GM23338 (cell line): ENCODE measurements around the gene NRCAM. TPM values are rescaled to one million over a fixed set of nuclear protein-coding genes. Genes with fewer than 3 reads are reported as not detected.

Experiments
- ATAC-seq: fragments of 200-7000 bp; cut with Tn5 transposase; 3 replicates; pipeline ENCODE4 v1.9.1; 2020
- DNase-seq: peaks from one replicate; pipeline ENCODE4 v3.0.0-alpha.2; 2015; ENCODE audit warnings: low spot score
- H2AFZ ChIP-seq: fragments of 200-600 bp; sonication (generic); 2 replicates; pipeline ENCODE4 v1.8.0; 2016; ENCODE audit warnings: antibody characterized with exemption, mild to moderate bottlenecking, moderate library complexity
- H3F3A ChIP-seq: fragments of 200-600 bp; sonication (generic); replicated peaks from 2 replicates; pipeline ENCODE4 v1.8.0; 2017; ENCODE audit warnings: antibody characterized with exemption, mixed run types, low read depth
- H3K27ac ChIP-seq: fragments of 200-600 bp; sonication (generic); 2 replicates; pipeline ENCODE4 v1.6.1; 2016; ENCODE audit warnings: low read depth
- H3K27me3 ChIP-seq: fragments of 200-600 bp; sonication (generic); 2 replicates; pipeline ENCODE4 v1.8.0; 2016; ENCODE audit warnings: mild to moderate bottlenecking, mixed run types, moderate library complexity; ENCODE audit not compliant: insufficient read depth
- H3K36me3 ChIP-seq: fragments of 200-600 bp; sonication (generic); 2 replicates; pipeline ENCODE4 v1.8.0; 2016; ENCODE audit warnings: mild to moderate bottlenecking; ENCODE audit not compliant: insufficient read depth
- H3K4me1 ChIP-seq: fragments of 200-600 bp; sonication (generic); 2 replicates; pipeline ENCODE4 v1.8.0; 2016; ENCODE audit warnings: mild to moderate bottlenecking, moderate library complexity; ENCODE audit not compliant: insufficient read depth
- H3K4me2 ChIP-seq: fragments of 200-600 bp; sonication (generic); 2 replicates; pipeline ENCODE4 v1.7.1; 2017; ENCODE audit warnings: mixed run types
- H3K4me3 ChIP-seq: fragments of 200-600 bp; sonication (generic); 2 replicates; pipeline ENCODE4 v1.6.1; 2016; ENCODE audit warnings: mixed run types
- H3K79me2 ChIP-seq: fragments of 200-600 bp; sonication (generic); replicated peaks from 2 replicates; pipeline ENCODE4 v1.8.0; 2017; ENCODE audit warnings: mild to moderate bottlenecking; ENCODE audit not compliant: insufficient read depth
- H3K9me2 ChIP-seq: fragments of 200-600 bp; sonication (generic); 2 replicates; pipeline ENCODE4 v1.8.0; 2017; ENCODE audit not compliant: insufficient read depth
- H4K20me1 ChIP-seq: fragments of 200-600 bp; sonication (generic); replicated peaks from 2 replicates; pipeline ENCODE4 v1.8.0; 2017; ENCODE audit warnings: mild to moderate bottlenecking; ENCODE audit not compliant: insufficient read depth
- H3K27ac Mint-ChIP-seq: 2 replicates; pipeline ENCODE4 v1.8.0; 2020; ENCODE audit warnings: inconsistent platforms, mild to moderate bottlenecking, moderate library complexity, mixed read lengths
- H3K27me3 Mint-ChIP-seq: 3 replicates; pipeline ENCODE4 v1.8.0; 2022; ENCODE audit warnings: low read depth, mild to moderate bottlenecking, moderate library complexity, mixed read lengths, inconsistent platforms; ENCODE audit not compliant: insufficient read depth, poor library complexity
- H3K36me3 Mint-ChIP-seq: 3 replicates; pipeline ENCODE4 v1.8.0; 2021; ENCODE audit warnings: low read depth, mild to moderate bottlenecking, inconsistent platforms, moderate library complexity, mixed read lengths
- H3K4me1 Mint-ChIP-seq: 3 replicates; pipeline ENCODE4 v1.8.0; 2020; ENCODE audit warnings: mild to moderate bottlenecking, inconsistent platforms, mixed read lengths
- H3K4me3 Mint-ChIP-seq: 3 replicates; pipeline ENCODE4 v1.8.0; 2021; ENCODE audit warnings: moderate library complexity, mild to moderate bottlenecking, inconsistent platforms, mixed read lengths
- H3K9me3 Mint-ChIP-seq: 3 replicates; pipeline ENCODE4 v1.8.0; 2020; ENCODE audit warnings: moderate library complexity, mild to moderate bottlenecking, inconsistent platforms, mixed read lengths
- CREB1 ChIP-seq: fragments of 250-450 bp; sonication (Bioruptor Pico); IDR thresholded peaks from 2 replicates; pipeline ENCODE4 v1.5.0; 2020; ENCODE audit warnings: low read depth, mild to moderate bottlenecking, moderate library complexity
- CTCF ChIP-seq, 2 experiments: fragments of 200-600 bp in 1 of 2; sonication (generic) in 1 of 2; conservative IDR thresholded peaks; 2 replicates each; pipeline versions ENCODE4 v1.5.1 to v1.6.1; 2016 to 2017; ENCODE audit warnings: antibody characterized with exemption in 2 of 2, low read depth in 2 of 2, mild to moderate bottlenecking in 2 of 2, moderate library complexity in 1 of 2
- EZH2 ChIP-seq: fragments of 200-600 bp; sonication (generic); IDR thresholded peaks from one replicate; pipeline ENCODE4 v1.8.0; 2017; ENCODE audit warnings: antibody characterized with exemption, mild to moderate bottlenecking, low read depth; ENCODE audit not compliant: unreplicated experiment
- EZH2phosphoT487 ChIP-seq: fragments of 200-600 bp; sonication (generic); IDR thresholded peaks from one replicate; pipeline ENCODE4 v1.8.1; 2018; ENCODE audit warnings: antibody characterized with exemption; ENCODE audit not compliant: unreplicated experiment
- NANOG ChIP-seq: IDR thresholded peaks from 2 replicates; pipeline ENCODE4 v1.6.1; 2016; ENCODE audit warnings: antibody characterized with exemption, borderline replicate concordance
- POLR2AphosphoS5 ChIP-seq: IDR thresholded peaks from 2 replicates; pipeline ENCODE4 v1.6.1; 2016; ENCODE audit warnings: antibody characterized with exemption, low read depth
- REST ChIP-seq: IDR thresholded peaks from one replicate; pipeline ENCODE4 v1.6.1; 2018; ENCODE audit warnings: antibody characterized with exemption; ENCODE audit not compliant: unreplicated experiment
- ZNF462 ChIP-seq: fragments of 250-450 bp; sonication (Bioruptor Pico); IDR thresholded peaks from 2 replicates; pipeline ENCODE4 v1.5.0; 2020; ENCODE audit warnings: mild to moderate bottlenecking, moderate library complexity
- polyA plus RNA-seq: library from polyadenylated mRNA; unstranded; fragments of >200 nt; fragmentation: Nextera tagmentation; extraction: Ambion mirVana; gene quantifications from 2 replicates; pipeline ENCODE4 v1.2.1, GENCODE V29; 2016
- total RNA-seq: library from RNA; depleted of rRNA; stranded (reverse); fragments of >200 nt; shearing (Covaris generic); gene quantifications from 2 replicates; pipeline ENCODE4 v1.2.3, GENCODE V29; 2014

NRCAM gene
- total and polyA plus RNA-seq, 2 experiments from 2014 or later = 2.5 to 6.8 TPM

- Mint-ChIP-seq H3K9me3 (no peaks in the 10 kb centered on the region), H3K36me3 (no peaks in the 10 kb centered on the region), H3K4me1 (no peaks in the 10 kb centered on the region), H3K4me3 (no peak overlapping the region), H3K27me3 (no peaks in the 10 kb centered on the region), H3K27ac (no peak overlapping the region)
- ATAC-seq (no peak), DNase-seq (no peak)
- no peak overlapping the region for H3K4me3 ChIP-seq
- no peaks in the 10 kb centered on the region for H3K9me2 ChIP-seq
- no peak overlapping the region for H3K27ac ChIP-seq
- no peaks in the 10 kb centered on the region for H3K79me2 ChIP-seq
- H2AFZ ChIP-seq = no peak overlapping the region
- peaks cover 6% of the 10 kb centered on the region; the same call in 1 of the 2 replicates for H3K4me1 ChIP-seq
- H3K36me3 ChIP-seq = no peaks in the 10 kb centered on the region
- H4K20me1 ChIP-seq = no peaks in the 10 kb centered on the region
- no peak overlapping the region for H3K4me2 ChIP-seq
- TF ChIP-seq CREB1 (no peak), ZNF462 (CRISPR knock-in tag) (no peak), EZH2 (no peak)
- no peaks in the 10 kb centered on the region for H3F3A ChIP-seq
- H3K27me3 ChIP-seq = no peaks in the 10 kb centered on the region
These were observed 298.5 kb downstream of the NRCAM start for GRCh38 chr7:108157606-108158335.

GRCh38 chr7:108156897-108157605 lies 299.2 kb downstream of the NRCAM start:
- DNase-seq (no peak), ATAC-seq (no peak)
- no peaks in the 10 kb centered on the region for H3K9me2 ChIP-seq
- no peak overlapping the region for H3K4me3 Mint-ChIP-seq
- H3K4me2 ChIP-seq = no peak overlapping the region
- no peaks in the 10 kb centered on the region for H3F3A ChIP-seq
- H3K36me3 ChIP-seq = no peaks in the 10 kb centered on the region
- H3K9me3 Mint-ChIP-seq = no peaks in the 10 kb centered on the region
- H3K36me3 Mint-ChIP-seq = no peaks in the 10 kb centered on the region
- H3K27me3 ChIP-seq = no peaks in the 10 kb centered on the region
- no peak overlapping the region for H2AFZ ChIP-seq
- H3K4me3 ChIP-seq = no peak overlapping the region
- H3K4me1 Mint-ChIP-seq = 0 out of 3 replicates have a peak, but pooled peaks cover 3% of the 10 kb centered on the region
- peaks cover 11% of the 10 kb centered on the region; the same call in 1 of the 2 replicates for H3K4me1 ChIP-seq
- no peak overlapping the region for H3K27ac ChIP-seq
- no peaks in the 10 kb centered on the region for H4K20me1 ChIP-seq
- H3K27ac Mint-ChIP-seq = no peak overlapping the region
- no peaks in the 10 kb centered on the region for H3K27me3 Mint-ChIP-seq
- H3K79me2 ChIP-seq = no peaks in the 10 kb centered on the region
- no peak for TF ChIP-seq CTCF (conservative IDR thresholded peaks at IDR 0.05; ENCODE audit: low read depth in 2 of 2)
- TF ChIP-seq NANOG = no peak
- no peak for TF ChIP-seq REST
- no peak for TF ChIP-seq POLR2AphosphoS5
- TF ChIP-seq CREB1 = no peak
- TF ChIP-seq EZH2phosphoT487 = no peak
